Measurements from ENCODE around the gene PRR36.

Gene PRR36

DNA sequence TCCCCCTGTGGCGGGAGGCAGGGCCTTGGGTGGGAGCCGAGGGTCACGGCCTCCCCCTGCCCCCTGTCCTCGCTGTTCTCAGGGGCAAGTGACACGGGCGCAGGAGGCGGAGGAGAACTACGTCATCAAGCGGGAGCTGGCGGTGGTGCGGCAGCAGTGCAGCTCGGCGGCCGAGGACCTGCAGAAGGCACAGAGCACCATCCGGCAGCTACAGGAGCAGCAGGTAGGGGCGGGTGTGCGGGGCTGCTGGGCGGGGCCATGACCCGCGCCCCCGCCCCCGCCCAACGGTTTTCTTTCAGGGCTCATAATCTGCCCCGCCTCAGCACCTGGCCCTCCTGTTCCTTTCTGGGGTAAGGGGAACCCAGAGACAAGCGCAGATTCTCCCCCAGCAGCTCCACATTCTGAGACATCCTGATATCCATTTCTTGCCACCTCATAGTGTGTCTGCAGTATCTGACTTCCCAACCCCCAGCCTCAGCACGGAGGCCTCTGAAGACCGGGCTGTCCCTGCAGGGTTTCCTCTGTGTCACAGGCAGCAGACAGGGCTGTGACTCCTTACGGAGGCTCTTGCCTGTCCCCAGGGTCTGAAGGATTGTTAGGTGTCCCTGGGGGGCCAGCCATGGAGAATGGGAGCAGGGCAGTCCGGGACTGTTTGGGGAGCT lies 15.9 kb downstream of the PRR36 start:
- DNase-seq: no peak

DNA sequence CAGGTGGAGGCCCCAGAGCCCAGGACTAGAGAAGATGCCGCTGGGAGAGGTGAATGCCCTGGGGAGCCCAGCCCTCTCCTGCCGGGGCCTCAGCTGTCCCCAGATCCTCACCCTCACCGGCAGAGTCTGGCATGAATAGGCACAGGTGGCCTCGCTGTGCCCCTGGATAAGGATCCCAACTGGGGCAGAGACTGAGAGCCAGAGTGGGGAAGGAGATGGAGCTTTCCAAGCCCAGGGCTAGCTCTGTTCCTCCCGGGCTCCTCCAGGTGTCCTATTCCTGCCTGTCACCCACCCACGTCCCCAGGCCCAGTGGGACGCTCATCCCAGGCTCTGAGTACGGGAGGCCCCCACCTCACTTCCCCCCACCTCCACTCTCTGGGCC lies 16.5 kb downstream of the PRR36 start:
- DNase-seq: no peak

DNA sequence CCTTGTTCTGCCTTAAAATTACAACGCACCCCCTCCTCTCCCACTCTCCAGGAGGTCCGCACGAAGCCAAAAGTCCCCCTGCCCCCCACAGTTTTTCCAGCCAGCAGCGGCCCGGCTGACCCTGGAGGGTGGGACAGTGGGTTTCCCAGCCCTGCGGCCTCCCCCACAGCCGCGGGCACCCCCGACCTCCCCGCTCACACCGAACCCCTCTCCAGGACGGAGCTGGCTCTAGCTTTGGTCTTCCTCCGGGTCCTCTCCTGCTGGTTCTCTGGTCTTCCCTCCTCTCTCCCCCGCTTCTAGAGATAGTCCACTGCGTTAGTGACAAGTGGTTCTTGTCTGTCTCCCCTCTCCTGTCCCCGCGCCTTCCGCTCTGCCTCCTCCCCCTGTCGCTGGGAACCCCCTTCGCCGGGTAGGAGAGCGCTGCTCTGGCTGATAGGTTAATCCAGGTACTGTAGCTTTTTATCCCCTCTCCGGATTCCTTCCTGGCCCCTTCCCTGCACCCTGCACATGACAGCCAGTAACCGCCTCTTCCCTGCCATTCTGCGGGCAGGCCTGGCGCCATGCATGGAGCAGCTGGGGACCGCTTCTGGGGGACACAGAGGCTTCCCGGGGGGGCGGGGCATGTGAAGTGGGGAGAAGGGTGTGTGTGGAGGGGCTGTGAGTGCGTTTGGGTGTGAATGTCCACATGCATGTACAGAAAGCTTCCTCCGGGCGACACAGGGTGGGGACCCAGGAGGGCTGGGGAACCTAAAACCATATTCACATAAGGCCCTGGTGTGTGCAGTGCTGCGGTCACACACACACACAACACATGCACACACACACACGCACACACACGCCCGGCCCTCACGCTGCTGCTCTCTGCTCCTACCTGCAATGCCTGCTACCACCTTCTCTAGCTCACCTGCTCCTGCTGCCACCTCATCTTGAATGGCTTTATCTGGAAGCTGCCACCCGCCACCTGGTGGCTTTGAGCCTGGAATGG lies 17.2 kb downstream of the PRR36 start:
- DNase-seq: no peak

DNA sequence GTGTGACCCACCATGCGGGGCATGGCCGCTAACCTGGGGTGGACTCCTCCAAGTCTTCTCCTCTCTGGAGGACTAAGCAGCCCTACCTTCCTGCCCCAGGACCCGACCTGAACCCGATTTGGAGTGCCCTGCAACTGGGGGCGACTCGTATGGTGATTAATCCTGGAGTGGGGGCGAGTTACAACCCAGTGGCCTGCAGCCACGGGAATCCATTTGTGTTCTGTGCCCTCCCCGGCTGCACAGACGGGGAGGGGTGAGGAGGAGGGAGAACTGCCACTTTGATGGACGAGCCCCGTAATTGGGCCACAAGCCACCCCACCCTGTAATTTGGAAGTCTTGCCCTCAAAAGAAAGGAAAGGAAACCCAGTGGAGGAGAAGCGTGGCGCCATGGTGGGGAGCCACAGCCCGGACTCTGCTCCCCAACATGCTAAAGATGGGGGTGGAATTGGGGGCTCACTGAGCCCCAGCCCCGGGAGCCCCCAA lies 18.0 kb downstream of the PRR36 start:
- no peak for DNase-seq

DNA sequence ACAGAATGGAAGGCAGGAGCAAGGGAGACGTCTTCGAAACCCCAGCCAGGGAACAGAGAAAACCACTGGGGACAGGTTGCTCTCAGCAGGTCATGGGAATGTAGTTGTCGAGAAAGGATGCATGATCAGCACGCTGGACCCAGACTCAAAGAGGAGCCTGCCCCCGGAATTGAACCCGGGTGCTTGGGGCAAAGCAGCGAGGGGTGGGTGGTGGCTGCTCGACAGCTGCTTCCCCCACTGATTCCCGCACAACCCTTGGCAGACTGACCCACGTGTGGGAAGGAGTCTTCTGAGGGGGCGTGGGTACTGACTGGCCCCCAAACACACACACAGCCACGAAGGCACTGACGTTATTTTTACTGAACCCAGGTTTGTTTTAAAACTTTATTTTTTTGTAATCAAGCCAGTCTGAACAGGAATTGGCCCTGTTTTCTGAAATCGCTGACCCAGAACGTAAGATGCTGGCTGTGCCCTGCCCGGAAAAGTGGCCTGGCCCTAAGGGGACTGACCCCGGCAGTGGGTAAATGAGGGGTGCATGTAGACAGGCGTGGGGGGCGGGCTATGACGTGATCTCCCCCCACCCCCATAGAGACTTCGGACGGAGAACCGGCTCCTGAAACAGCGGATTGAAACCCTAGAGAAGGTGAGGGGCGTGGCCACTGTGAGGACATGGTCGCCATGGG lies 18.6 kb downstream of the PRR36 start:
- DNase-seq: no peak

DNA sequence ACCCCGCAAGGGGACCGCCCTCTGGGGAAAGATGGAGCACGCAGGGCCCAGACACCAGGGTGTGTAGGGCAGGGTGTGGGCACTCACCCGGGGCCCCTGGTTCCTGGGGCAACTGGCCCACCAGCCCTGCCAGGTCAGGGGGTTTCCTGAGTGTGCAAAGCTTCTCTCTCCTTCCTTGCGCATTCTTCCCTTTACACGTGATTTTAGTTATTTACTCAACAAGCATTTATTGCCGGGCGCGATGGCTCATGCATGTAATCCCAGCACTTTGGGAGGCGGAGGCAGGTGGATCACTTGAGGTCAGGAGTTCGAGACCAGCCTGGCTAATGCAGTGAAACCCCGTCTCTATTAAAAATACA lies 20.4 kb downstream of the PRR36 start:
- no peak for DNase-seq

DNA sequence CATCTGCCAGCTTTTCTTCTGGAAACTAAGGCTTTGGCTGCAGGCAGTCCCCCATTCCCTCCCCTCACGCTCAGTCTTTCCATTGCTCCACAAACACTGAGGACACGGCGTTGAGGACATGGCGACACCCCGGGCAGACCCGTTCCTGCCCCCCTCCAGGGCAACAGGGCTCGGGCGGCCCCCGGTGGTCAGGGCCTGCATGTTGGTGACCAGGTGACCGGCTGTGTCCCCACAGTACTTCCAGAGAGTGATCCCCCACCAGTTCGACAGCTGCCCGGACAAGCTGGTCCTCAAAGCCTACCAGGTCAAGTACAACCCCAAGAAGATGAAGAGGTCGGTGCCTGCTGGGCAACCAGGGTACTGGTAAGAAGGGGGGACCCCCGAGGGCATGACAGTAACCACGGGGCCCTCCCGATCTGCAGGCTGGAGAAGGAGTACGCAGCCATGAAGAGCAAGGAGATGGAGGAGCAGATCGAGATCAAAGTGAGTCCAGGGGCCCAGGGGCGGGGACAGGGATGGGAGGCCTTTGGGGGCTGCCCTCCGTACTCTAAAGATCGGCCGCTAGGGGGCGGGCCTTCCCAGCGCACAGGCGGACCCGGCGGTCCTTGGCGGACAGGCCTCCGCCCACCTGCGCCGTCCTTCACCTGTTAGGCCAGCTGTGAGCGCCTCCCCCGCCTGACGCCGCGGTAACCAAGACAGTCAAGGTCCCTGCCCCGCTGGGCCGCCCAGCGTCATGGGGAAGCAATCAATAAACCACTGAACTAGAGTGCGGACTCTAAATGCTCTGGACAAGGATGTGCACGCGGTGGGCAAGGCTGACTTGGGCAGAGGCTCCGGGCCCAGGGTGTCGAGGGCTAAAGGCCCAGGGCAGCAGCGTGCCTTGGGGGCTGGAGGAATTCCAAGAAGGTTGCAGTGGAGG lies 21.1 kb downstream of the PRR36 start:
- peak; percentile 83 for DNase-seq

DNA sequence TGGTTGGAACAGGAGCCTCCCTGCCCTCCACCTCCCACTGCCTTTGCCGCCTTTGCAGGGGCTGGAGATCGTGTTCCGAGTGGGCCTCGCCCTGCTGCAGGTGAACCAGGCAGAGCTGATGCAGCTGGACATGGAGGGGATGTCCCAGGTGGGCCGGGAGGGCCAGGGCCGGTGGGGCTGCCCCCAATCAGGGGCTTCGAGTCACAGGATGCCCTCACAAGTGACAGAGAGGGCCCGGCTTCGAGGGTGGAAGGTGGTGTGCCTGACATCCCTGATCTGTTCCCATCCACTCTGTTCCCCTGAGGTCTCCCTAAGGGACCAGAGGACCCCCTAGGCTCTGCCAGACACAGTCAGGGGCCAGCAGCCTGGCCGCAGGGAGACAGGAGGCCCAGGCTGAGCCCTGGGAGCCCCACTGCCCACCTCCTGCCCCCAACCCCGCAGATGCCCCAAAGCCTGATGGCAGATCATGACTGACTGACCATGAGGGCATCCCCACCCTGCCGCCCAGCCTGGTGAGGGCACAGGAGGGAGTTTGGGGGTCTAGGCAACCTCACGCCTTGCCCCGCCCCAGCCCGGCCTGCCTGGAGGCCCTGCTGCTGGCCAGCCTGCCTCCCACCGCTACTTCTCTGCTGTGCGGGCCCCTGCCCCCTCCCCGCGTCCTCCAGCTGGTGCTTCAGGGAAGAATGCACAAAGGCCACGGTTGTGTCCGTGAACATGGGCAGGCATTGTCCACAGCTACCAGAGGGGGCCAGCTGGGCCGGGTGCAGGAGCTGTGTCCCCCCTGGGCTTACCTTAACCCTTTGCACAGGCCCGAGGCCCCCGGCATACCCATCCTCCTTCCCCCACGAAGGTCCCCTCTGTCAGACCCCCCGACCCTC lies 22.3 kb downstream of the PRR36 start:
- no peak for DNase-seq

DNA sequence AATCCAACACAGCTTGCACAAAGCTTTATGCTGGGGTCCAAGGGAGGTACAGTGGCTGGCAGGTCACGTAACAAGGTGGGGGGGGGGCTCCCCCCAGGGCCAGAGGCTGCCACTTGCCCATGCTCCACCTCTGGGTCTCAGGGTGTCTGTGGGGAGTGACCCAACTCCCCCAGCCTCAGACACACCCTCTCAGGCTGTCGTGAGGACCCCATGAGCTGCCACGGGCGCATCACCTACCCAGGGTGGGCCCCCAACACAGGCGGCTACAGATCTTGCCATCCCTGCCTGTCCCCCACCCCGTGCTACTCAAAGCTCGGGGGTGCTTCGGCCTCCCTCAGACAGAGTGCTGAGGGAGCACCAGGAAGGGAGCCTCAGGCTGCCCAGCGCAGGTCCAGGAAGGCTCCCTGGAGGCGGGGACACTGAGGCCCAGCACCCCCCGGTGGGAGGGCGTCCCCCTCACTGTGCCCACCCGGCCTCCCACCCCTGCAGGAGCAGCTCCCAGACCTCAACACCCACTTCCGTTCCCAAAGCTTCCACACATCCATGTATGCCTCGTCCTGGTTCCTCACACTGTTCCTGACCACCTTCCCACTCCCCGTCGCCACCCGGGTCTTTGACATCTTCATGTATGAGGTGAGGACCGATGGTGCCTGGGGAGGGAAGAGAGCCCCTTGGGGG lies 23.1 kb downstream of the PRR36 start:
- no peak for DNase-seq

DNA sequence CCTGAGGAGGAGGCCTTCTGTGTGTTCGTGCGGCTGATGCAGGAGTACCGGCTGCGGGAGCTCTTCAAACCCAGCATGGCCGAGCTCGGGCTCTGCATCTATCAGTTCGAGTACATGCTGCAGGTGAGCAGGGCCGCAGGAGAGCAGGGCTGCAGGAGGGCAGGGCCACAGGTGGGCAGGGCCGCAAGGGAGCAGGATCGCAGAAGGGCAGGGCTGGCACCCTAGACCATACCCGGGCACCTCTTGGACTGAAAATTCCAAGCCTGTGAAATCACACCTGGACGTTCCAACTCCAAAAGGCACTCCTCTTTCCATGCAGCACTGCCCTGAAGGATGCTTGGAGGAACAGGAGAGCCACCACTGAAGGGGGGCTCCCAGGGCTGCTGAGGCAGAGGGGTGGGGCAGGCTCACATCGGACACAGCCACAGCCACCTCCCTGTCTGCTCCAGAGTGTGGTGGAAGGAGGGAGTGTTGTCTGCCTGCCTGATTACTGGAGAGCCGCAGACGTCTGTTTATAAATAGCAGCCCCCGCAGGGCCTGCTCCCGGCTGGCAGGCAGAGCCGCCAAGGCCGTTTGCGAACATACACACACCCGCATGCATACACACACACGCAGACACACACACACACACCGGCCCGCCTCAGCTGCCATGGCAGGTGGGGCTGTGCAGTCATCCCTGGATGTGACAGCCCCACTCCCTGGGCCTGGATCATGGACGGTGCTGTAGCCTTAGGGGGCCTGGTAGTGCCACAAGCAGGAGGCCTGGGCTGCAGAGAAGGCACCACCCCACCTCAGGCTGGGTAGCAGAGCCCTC lies 24.0 kb downstream of the PRR36 start:
- DNase-seq: no peak

DNA sequence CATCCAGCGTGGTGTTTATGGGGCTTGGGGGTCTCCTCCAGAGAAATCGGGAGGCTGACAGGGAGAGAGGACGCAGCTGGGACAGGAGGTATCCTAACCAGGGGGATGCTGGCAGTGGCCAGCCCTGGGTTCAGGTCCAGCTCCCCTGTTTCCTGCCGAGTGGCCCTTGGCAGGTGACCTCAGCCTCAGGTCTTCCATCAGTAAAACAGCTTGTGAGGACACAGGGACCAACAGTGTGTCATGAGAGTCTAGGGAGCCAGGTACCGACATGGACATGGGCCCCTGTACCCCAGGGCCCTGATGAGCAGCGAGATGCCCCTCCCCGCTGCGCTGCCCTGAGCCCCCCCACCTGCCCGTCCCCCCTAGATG lies 24.6 kb downstream of the PRR36 start:
- no peak for DNase-seq

DNA sequence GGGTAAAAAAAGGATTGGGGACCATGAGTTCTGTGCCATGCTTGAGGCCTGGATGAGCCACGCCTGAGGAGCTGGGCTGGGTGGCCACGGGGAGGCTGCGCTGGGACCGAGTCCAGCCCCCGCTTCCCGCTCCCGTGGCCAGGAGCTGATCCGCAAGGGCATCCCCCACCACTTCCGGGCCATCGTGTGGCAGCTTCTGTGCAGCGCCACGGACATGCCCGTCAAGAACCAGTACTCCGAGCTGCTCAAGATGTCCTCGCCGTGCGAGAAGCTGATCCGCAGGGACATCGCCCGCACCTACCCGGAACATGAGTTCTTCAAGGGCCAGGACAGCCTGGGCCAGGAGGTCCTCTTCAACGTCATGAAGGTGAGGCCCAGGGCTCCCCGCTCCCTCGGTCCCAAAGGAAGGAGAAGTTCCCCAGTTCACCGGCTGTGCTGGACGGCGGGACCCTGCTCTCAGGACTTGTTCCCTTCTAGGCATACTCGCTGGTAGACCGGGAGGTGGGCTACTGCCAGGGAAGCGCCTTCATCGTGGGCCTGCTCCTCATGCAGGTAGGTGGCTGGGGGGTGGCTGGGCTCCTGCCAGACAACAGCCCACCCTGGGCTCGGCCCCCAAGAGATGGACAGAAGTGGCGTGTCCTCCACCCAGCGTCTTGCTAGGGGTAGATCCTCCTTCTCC lies 25.3 kb downstream of the PRR36 start:
- DNase-seq: no peak

DNA sequence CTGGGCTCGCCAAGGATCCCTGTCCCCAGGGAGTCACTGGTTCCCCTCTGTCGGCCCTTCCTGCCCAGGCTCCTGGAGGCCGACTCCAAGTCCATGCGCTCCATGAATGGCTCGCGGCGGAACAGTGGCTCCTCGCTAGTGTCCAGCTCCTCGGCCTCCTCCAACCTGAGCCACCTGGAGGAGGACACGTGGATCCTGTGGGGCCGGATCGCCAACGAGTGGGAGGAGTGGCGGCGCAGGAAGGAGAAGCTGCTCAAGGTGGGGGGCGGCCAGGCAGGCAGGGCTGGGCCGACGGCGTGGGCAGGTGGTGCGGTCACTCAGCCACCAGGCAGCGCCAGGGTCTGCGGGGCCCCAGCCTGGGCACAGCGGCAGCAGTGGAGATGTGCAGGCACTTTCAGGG lies 26.5 kb downstream of the PRR36 start:
- no peak for DNase-seq

DNA sequence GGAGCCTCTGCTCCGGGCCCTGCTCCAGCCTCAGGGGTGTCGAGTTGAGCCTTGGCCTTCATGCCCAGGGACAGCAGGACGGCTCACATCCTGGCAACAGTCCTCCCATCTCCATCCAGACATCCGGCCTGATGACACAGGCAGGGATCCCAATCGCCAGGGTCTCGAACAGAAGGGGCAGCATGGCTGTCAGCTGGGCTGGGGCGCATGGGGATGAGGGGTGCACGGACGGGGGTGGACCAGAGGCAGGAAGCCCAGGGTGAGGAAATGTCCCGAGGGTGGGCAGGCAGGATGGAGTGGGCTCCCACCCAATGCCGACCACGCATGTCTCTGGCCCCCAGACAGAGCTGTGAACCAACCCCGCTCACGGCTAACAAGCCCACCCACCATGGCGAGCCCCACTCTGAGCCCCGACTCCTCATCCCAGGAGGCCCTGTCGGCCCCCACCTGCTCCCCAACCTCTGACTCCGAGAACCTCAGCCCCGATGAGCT lies 28.0 kb downstream of the PRR36 start:
- no peak for DNase-seq

DNA sequence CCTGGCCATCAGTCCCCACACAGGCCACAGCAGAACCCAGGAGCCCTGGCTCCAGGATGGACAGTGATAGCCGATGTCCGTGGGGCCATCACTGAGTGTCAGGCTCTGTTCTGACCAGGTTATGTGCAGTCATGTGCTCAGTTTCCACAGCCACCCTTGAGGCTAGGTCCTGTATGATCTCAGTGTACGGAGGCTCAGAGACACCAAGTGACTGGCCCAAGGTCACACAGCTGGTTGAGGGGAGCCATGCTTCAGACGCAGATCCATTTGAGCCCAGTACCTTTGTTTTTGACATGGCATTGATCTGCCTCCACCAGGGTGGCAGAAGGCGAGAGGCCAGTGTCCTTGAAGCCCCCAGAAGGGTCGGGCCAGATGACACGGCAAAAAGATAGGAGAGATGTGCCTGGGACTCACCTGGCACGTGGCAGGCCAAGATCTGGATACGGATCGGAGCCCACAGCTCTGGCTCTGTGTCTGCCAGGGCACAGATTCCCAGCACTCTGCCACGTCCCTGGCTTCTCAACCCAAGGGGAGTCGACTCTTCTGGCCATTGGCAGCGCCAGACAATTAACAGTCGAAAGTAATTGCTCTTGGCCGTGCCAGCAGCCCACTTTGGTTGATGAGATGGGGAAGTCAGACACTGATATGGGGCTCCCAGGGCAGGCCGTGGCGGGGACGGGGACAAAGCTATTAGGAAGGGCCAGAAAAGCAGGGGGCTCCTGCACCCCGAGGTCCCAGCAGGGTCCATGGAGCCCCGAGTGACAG lies 28.6 kb downstream of the PRR36 start:
- DNase-seq: no peak

DNA sequence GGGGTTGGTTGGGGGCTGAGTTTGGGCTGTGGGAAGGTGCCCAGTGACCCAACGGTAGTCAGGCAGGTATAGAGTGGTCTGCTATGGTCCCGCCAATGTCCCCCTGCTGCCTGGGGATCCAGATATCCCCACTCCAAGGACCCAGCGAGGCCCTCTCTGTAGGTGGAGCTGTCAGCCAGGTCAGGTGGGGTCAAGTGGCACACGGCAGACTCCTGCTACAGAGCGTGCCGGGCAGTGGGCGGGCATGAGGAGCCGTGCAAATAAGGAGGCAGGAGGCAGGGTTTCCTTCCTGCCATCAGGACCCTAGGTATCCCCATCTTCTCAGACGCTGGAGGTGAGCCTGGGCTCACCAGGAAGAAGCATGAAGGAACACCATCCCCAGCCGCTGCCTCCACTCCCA lies 29.2 kb downstream of the PRR36 start:
- DNase-seq: no peak

DNA sequence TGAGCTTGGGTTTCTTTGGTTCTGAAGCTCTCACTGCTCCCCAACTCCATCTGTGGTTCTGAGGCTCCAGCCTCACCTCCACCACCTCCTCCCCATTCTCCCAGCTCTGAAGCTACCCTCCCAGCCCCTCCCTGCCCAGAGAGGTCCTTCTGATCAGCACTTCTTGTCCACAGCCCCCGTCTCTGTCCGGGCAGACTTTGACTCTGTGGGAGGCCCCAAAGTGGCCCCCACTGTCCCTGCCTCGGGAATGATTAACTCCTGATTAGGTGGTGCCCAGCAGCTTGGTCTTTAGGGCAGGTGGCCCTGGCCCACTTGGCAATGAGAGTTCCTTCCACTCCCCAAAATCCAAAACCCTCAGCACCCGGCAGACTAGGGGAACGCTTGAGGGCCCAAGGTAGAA lies 29.8 kb downstream of the PRR36 start:
- DNase-seq: no peak

DNA sequence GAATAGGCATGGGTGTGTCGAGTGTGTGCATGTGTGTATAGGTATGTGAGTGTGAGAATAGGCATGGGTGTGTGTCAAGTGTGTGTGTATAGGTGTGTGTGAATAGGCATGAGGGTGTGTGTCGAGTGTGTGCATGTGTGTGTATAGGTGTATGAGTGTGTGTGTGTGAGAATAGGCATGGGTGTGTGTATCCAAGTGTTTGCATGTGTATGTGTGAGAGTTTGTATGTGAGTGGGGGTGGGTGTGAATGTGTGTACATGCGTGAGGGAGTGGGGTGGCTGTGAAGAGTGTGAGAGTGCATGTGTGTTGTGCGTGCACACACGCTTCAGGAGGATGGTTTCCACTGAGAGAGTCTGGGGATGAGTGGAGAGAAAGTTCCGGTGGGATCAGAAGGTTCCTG lies 30.7 kb downstream of the PRR36 start:
- DNase-seq: no peak

Measured in DMS79 (cell line).